GM12874 (cell line): ENCODE data around the gene HDAC11.

Experiments
- TF ChIP-seq, protein P1 (sequence below): IDR thresholded peaks from 2 replicates; pipeline ENCODE4 v1.5.1; 2011; ENCODE audit warnings: low read depth, mild to moderate bottlenecking, control low read depth, low read length, moderate library complexity; ENCODE audit not compliant: insufficient read depth

The HDAC11 gene

GRCh38 chr3:13493867-13494441 is 13.8 kb downstream of the HDAC11 start:
- TF ChIP-seq, protein P1, sequence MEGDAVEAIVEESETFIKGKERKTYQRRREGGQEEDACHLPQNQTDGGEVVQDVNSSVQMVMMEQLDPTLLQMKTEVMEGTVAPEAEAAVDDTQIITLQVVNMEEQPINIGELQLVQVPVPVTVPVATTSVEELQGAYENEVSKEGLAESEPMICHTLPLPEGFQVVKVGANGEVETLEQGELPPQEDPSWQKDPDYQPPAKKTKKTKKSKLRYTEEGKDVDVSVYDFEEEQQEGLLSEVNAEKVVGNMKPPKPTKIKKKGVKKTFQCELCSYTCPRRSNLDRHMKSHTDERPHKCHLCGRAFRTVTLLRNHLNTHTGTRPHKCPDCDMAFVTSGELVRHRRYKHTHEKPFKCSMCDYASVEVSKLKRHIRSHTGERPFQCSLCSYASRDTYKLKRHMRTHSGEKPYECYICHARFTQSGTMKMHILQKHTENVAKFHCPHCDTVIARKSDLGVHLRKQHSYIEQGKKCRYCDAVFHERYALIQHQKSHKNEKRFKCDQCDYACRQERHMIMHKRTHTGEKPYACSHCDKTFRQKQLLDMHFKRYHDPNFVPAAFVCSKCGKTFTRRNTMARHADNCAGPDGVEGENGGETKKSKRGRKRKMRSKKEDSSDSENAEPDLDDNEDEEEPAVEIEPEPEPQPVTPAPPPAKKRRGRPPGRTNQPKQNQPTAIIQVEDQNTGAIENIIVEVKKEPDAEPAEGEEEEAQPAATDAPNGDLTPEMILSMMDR: no peak

GRCh38 chr3:13494463-13495350 is 14.6 kb downstream of the HDAC11 start:
- TF ChIP-seq, protein P1: peak; percentile 78

- TF ChIP-seq, protein P1: no peak
These were observed 15.3 kb downstream of the HDAC11 start for GRCh38 chr3:13495351-13495813.

DNA sequence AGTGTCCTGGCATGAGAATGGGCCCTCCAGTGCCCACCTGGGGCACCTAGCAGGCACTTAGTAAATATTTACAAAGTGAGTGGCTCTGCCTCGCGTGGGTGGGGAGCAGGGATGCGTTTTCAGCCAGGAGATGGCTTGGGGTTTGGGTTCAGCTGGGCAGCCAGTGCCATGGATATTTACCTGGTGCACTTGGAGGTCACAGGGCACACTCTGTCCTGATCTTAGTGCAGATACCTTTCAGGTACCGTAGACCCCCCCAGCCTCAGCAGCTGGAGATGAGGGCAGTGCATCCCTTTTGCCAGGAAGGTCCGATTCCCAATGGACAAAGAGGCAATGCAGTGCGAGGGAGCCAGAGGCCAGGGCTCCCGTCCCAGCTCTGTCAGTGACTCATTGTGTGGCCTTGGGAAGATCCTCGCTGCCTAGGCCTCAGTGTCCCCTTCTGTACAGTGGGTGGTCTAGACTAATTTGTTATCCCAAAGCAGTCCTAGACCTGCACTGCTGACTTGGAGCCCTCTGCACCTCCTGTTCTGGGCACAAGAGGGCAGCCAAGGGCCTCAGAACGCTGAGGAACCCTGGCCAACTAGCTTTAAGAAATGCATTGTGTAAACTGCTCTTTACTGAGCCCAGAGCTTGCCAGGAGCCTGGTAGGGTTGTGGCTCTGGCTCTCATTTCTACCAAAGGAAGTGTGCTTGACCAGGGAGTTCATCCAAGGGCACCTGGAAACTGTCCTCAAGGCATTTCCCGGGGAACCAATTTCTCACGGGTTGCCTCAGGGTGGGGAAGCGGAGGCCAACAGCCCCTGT is 16.0 kb downstream of the HDAC11 start:
- TF ChIP-seq, protein P1: peak; percentile 89

- TF ChIP-seq, protein P1: no peak
These were observed 16.8 kb downstream of the HDAC11 start for GRCh38 chr3:13496879-13497278.

DNA sequence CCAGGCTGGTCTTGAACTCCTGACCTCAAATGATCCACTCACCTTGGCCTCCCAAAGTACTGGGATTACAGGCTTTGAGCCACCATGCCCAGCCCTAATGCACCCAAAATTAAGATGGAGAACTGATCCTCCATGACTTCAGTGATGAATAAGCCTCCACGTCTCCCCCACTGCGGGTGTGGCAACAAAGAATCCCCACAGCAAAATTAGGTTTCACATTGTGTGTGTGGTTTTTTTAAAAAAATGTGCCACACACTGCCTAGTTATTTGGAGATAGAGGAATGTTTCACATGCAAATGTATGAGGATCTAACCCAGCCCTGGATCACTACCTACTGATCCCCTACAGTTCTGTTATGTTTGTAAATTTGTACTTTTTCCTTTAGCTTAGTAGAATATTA is 17.3 kb downstream of the HDAC11 start:
- TF ChIP-seq, protein P1: no peak
